Nephron progenitor cell (in vitro differentiated cells): ENCODE measurements around the gene BCOR.
A peak's percentile ranks its signal among the peaks of the same experiment; 100 is the strongest.

Source experiments
- DNase-seq: peaks from one replicate; pipeline ENCODE4 v3.0.0; 2021
- H3K27ac Mint-ChIP-seq: 2 replicates; pipeline ENCODE4 v1.8.0; 2021; ENCODE audit warnings: mild to moderate bottlenecking, moderate library complexity, mixed read lengths
- H3K27me3 Mint-ChIP-seq: 2 replicates; pipeline ENCODE4 v1.8.0; 2021; ENCODE audit warnings: mild to moderate bottlenecking, low read depth, mixed read lengths; ENCODE audit not compliant: poor library complexity
- H3K36me3 Mint-ChIP-seq: 2 replicates; pipeline ENCODE4 v1.8.0; 2021; ENCODE audit warnings: low read depth, mixed read lengths
- H3K4me1 Mint-ChIP-seq: 2 replicates; pipeline ENCODE4 v1.8.0; 2021; ENCODE audit warnings: mixed read lengths
- H3K4me3 Mint-ChIP-seq: 2 replicates; pipeline ENCODE4 v1.8.0; 2021; ENCODE audit warnings: mild to moderate bottlenecking, moderate library complexity, mixed read lengths
- H3K9me3 Mint-ChIP-seq: 2 replicates; pipeline ENCODE4 v1.8.0; 2021; ENCODE audit warnings: mild to moderate bottlenecking, moderate library complexity, mixed read lengths
- TF ChIP-seq, protein P1 (sequence below): fragments of 200-600 bp; sonication (generic); IDR thresholded peaks from 2 replicates; pipeline ENCODE4 v1.5.0; 2021; ENCODE audit warnings: antibody characterized with exemption

BCOR gene

DNA sequence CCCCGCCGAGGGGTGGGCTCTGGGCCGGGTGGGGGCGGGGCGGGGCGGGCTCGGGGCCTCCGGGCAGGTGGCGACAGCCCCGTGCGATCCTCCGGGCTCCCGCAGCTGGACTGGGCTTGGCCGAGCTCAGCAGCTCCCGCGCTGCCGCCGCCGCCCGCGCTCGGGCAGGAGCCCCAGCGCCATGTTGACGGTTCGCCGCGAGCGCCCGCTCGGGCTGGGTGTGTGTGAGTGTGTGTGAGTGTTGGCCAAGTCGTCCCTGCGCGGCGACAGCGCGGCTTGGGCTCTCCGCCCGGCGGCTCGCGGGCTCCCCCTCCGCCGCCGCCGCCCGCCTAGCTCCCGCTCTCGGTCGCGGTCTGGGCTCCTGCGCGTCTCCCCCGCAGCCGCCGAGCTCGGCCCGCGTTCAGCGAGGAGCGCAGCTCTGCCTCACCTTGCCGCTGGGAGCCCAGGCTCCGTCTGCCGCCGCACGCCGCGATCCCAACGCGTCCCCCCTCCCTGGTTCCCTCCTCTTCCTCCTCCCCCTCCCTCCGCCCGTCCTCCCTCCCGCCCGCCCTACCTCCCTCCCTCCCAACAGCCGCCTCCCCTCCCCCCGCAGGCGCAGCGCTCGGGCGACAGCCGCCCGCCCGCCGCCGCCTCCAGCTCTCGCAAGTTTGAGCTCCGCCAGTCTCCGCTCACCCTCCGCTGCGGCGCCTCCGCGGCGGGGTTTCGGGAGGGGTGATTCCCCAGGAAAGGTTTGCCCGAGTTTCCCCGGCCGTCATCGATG is at the start of gene BCOR:
Gene BCOR (minus strand): TSS at position 455 of the 760 bp plus-strand sequence. CDS start 20,029 bp downstream, outside the sequence.
- Mint-ChIP-seq H3K4me3 (peak within 1 kb of the TSS; percentile 83), H3K9me3 (peaks cover 16% of the 10 kb centered on the region), H3K4me1 (peaks cover 56% of the 10 kb centered on the region), H3K36me3 (no peaks in the 10 kb centered on the region), H3K27ac (no peak within 1 kb of the TSS), H3K27me3 (peaks cover 18% of the 10 kb centered on the region)
- TF ChIP-seq, protein P1, sequence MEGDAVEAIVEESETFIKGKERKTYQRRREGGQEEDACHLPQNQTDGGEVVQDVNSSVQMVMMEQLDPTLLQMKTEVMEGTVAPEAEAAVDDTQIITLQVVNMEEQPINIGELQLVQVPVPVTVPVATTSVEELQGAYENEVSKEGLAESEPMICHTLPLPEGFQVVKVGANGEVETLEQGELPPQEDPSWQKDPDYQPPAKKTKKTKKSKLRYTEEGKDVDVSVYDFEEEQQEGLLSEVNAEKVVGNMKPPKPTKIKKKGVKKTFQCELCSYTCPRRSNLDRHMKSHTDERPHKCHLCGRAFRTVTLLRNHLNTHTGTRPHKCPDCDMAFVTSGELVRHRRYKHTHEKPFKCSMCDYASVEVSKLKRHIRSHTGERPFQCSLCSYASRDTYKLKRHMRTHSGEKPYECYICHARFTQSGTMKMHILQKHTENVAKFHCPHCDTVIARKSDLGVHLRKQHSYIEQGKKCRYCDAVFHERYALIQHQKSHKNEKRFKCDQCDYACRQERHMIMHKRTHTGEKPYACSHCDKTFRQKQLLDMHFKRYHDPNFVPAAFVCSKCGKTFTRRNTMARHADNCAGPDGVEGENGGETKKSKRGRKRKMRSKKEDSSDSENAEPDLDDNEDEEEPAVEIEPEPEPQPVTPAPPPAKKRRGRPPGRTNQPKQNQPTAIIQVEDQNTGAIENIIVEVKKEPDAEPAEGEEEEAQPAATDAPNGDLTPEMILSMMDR, result no peak
- DNase-seq, result peak; percentile 67

- H3K9me3 Mint-ChIP-seq, result peaks cover 20% of the 10 kb centered on the region
- peaks cover 25% of the 10 kb centered on the region for H3K27me3 Mint-ChIP-seq
- H3K4me3 Mint-ChIP-seq, result peak overlapping the region; percentile 55
These were observed 49.6 kb upstream of the BCOR start for GRCh38 chrX:40147126-40147952.

DNA sequence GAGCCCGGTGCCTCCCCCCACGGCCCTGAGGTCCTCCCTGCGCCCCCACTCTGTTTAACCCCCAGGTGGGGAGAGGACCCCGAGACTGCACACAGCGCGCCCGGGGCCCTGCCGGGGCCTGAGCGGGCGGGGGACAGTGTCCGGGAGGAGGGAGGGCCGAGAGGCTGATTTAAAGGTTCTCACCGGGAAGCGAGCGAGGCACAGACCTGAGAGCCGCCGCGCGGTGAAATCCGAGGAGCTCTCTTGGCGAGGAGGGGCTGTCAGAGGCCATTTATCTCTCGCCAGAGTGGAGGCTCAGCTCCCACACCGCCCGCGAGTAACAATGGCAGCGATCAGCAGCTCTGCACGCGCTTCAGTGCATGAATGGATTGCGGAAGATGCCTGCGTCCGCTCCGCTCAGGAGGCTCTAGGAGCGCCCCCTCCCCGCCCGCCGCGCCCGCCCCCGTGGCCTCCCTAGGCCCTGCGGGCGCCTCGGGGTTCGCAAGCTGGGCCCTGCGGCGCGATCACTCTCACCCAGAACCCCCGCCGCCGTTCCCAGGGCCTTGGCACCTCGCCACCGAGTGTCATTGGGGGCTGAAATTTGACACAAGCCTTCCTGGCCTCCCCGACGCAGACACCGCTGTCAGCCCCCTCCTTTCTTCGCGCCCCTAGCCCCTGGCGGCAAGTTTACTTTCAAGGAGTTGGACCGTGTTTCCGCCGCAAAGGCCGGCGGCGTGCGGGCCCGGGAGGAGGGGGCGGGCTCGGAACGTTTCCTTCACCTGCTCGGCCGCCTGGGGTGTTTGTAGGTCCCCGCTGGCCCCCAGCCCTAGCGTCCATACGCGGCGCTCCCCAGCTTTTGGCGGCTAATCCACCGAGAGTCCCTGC is 48.7 kb upstream of the BCOR start:
- H3K27me3 Mint-ChIP-seq, result peaks cover 31% of the 10 kb centered on the region
- peak overlapping the region; percentile 55 for H3K4me3 Mint-ChIP-seq
- peak overlapping the region; percentile 22 for H3K27ac Mint-ChIP-seq
- H3K4me1 Mint-ChIP-seq, result peaks cover 80% of the 10 kb centered on the region
- peak; percentile 81 for DNase-seq
- no peaks in the 10 kb centered on the region for H3K36me3 Mint-ChIP-seq
- H3K9me3 Mint-ChIP-seq, result peaks cover 20% of the 10 kb centered on the region
- TF ChIP-seq, protein P1, result no peak

More at GRCh38 chrX:40147126-40147952, 49.6 kb upstream of the BCOR start:
- Mint-ChIP-seq H3K4me1 (peaks cover 72% of the 10 kb centered on the region), H3K36me3 (no peaks in the 10 kb centered on the region), H3K27ac (peak overlapping the region; percentile 22)
- TF ChIP-seq, protein P1, result no peak
- DNase-seq, result peak; percentile 15

- H3K9me3 Mint-ChIP-seq, result peaks cover 20% of the 10 kb centered on the region
- no peak overlapping the region for H3K27ac Mint-ChIP-seq
- H3K27me3 Mint-ChIP-seq, result peaks cover 31% of the 10 kb centered on the region
- peak overlapping the region; percentile 80 for H3K4me3 Mint-ChIP-seq
- H3K4me1 Mint-ChIP-seq, result peaks cover 81% of the 10 kb centered on the region
- TF ChIP-seq, protein P1, result no peak
- H3K36me3 Mint-ChIP-seq, result no peaks in the 10 kb centered on the region
- no peak for DNase-seq
These were observed 48.1 kb upstream of the BCOR start for GRCh38 chrX:40145923-40146261.

- H3K36me3 Mint-ChIP-seq, result no peaks in the 10 kb centered on the region
- H3K4me3 Mint-ChIP-seq, result peak overlapping the region; percentile 80
- no peak overlapping the region for H3K27ac Mint-ChIP-seq
- TF ChIP-seq, protein P1, result no peak
- no peak for DNase-seq
- H3K27me3 Mint-ChIP-seq, result peaks cover 28% of the 10 kb centered on the region
- peaks cover 20% of the 10 kb centered on the region for H3K9me3 Mint-ChIP-seq
- H3K4me1 Mint-ChIP-seq, result peaks cover 81% of the 10 kb centered on the region
These were observed 47.5 kb upstream of the BCOR start for GRCh38 chrX:40145001-40145922.
